HG02884 (cell line): ENCODE data around the gene PLXNB1.

Experiments
- ATAC-seq: cut with Tn5 transposase; IDR thresholded peaks from one replicate; pipeline ENCODE4 v1.9.1; 2021; ENCODE audit warnings: mild to moderate bottlenecking, moderate library complexity; ENCODE audit not compliant: unreplicated experiment

The PLXNB1 gene

GRCh38 chr3:48418651-48419050 is 11.2 kb downstream of the PLXNB1 start:
- no peak for ATAC-seq

GRCh38 chr3:48418140-48418539 is 11.7 kb downstream of the PLXNB1 start:
- ATAC-seq, result no peak

- ATAC-seq, result no peak
These were observed 12.3 kb downstream of the PLXNB1 start for GRCh38 chr3:48417529-48418108.

GRCh38 chr3:48416546-48416945 is 13.3 kb downstream of the PLXNB1 start:
- no peak for ATAC-seq

- ATAC-seq, result no peak
These were observed 13.8 kb downstream of the PLXNB1 start for GRCh38 chr3:48416091-48416505.

- ATAC-seq, result no peak
These were observed 14.5 kb downstream of the PLXNB1 start for GRCh38 chr3:48415251-48415953.

GRCh38 chr3:48414376-48415250 is 15.3 kb downstream of the PLXNB1 start:
- no peak for ATAC-seq

GRCh38 chr3:48413611-48414010 is 16.3 kb downstream of the PLXNB1 start:
- no peak for ATAC-seq

- no peak for ATAC-seq
These were observed 16.8 kb downstream of the PLXNB1 start for GRCh38 chr3:48413086-48413485.

GRCh38 chr3:48412375-48413001 is 17.4 kb downstream of the PLXNB1 start:
- ATAC-seq, result no peak

- ATAC-seq, result no peak
These were observed 18.1 kb downstream of the PLXNB1 start for GRCh38 chr3:48411606-48412374.

GRCh38 chr3:48411041-48411588 is 18.8 kb downstream of the PLXNB1 start:
- ATAC-seq, result no peak

- no peak for ATAC-seq
These were observed 19.5 kb downstream of the PLXNB1 start for GRCh38 chr3:48410205-48411040.

GRCh38 chr3:48409291-48410201 is 20.3 kb downstream of the PLXNB1 start:
- ATAC-seq, result no peak

GRCh38 chr3:48408823-48409281 is 21.0 kb downstream of the PLXNB1 start:
- ATAC-seq, result no peak

GRCh38 chr3:48407542-48408099 is 22.3 kb downstream of the PLXNB1 start:
- no peak for ATAC-seq

GRCh38 chr3:48406443-48407431 is 23.1 kb downstream of the PLXNB1 start:
- no peak for ATAC-seq
